OCI-LY1 (cell line): ENCODE data around the gene HNRNPA1.

Experiments used
- H2AFZ ChIP-seq: fragments of 200-600 bp; sonication (generic), shearing (Covaris generic); 2 replicates; pipeline ENCODE4 v1.6.0; 2014; ENCODE audit warnings: antibody characterized with exemption, mild to moderate bottlenecking, low read length
- H3F3A ChIP-seq: fragments of 200-600 bp; sonication (generic), shearing (Covaris generic); 2 replicates; pipeline ENCODE4 v1.6.0; 2014; ENCODE audit warnings: mild to moderate bottlenecking, antibody characterized with exemption, low read length, moderate library complexity; ENCODE audit not compliant: insufficient read depth
- H3K27ac ChIP-seq: fragments of 200-600 bp; sonication (generic); 2 replicates; pipeline ENCODE4 v1.5.1; 2014; ENCODE audit warnings: low read length, mixed run types, mild to moderate bottlenecking, low read depth; ENCODE audit not compliant: poor library complexity, severe bottlenecking
- H3K27me3 ChIP-seq: fragments of 200-600 bp; sonication (generic); 2 replicates; pipeline ENCODE4 v1.6.0; 2014; ENCODE audit warnings: antibody characterized with exemption, mild to moderate bottlenecking, low read length, moderate library complexity; ENCODE audit not compliant: insufficient read depth
- H3K36me3 ChIP-seq: fragments of 200-600 bp; sonication (generic); 2 replicates; pipeline ENCODE4 v1.6.1; 2014; ENCODE audit warnings: mild to moderate bottlenecking, antibody characterized with exemption, low read length, moderate library complexity, mixed read lengths; ENCODE audit not compliant: insufficient read depth
- H3K4me1 ChIP-seq: fragments of 200-600 bp; sonication (generic); 2 replicates; pipeline ENCODE4 v1.5.1; 2014; ENCODE audit warnings: mild to moderate bottlenecking, low read length, moderate library complexity; ENCODE audit not compliant: insufficient read depth, severe bottlenecking
- H3K4me2 ChIP-seq: fragments of 200-600 bp; sonication (generic), shearing (Covaris generic); 2 replicates; pipeline ENCODE4 v1.6.1; 2014; ENCODE audit warnings: low read length
- H3K4me3 ChIP-seq: fragments of 200-600 bp; sonication (generic); 2 replicates; pipeline ENCODE4 v1.5.1; 2014; ENCODE audit warnings: low read length, low read depth, mild to moderate bottlenecking, mixed read lengths; ENCODE audit not compliant: poor library complexity, severe bottlenecking
- H3K79me2 ChIP-seq: fragments of 200-600 bp; shearing (Covaris generic); 2 replicates; pipeline ENCODE4 v1.6.1; 2016; ENCODE audit warnings: mixed run types, low read length, mixed read lengths; ENCODE audit not compliant: insufficient read depth
- H3K9ac ChIP-seq: fragments of 200-600 bp; sonication (generic), shearing (Covaris generic); 2 replicates; pipeline ENCODE4 v1.6.1; 2014; ENCODE audit warnings: mild to moderate bottlenecking, low read length, mixed read lengths
- H3K9me2 ChIP-seq: fragments of 200-600 bp; sonication (generic), shearing (Covaris generic); 2 replicates; pipeline ENCODE4 v1.6.1; 2014; ENCODE audit warnings: low read depth, mild to moderate bottlenecking, low read length, mixed read lengths
- H3K9me3 ChIP-seq: fragments of 200-600 bp; shearing (Covaris generic); 2 replicates; pipeline ENCODE4 v1.6.1; 2014; ENCODE audit warnings: low read length, mixed read lengths
- H4K20me1 ChIP-seq: fragments of 200-600 bp; sonication (generic), shearing (Covaris generic); 2 replicates; pipeline ENCODE4 v1.6.0; 2016; ENCODE audit warnings: mild to moderate bottlenecking, low read length; ENCODE audit not compliant: insufficient read depth
- CTCF ChIP-seq: fragments of 200-600 bp; sonication (generic), shearing (Covaris generic); IDR thresholded peaks from 2 replicates; pipeline ENCODE4 v1.5.1; 2017; ENCODE audit warnings: mild to moderate bottlenecking, antibody characterized with exemption, low read length, moderate library complexity, mixed read lengths
- EZH2 ChIP-seq: fragments of 200-600 bp; sonication (generic), shearing (Covaris generic); IDR thresholded peaks from 2 replicates; pipeline ENCODE4 v1.8.0; 2017; ENCODE audit warnings: borderline replicate concordance, mixed run types, mild to moderate bottlenecking, antibody characterized with exemption, low read length, moderate library complexity, mixed read lengths

HNRNPA1 gene

GRCh38 chr12:54286042-54287030 lies 5.8 kb downstream of the HNRNPA1 start:
- H3K9me3 ChIP-seq, result no peaks in the 10 kb centered on the region
- H3K4me3 ChIP-seq, result no peak overlapping the region
- peaks cover 7% of the 10 kb centered on the region for H3K79me2 ChIP-seq
- H3F3A ChIP-seq, result peaks cover 38% of the 10 kb centered on the region
- H3K4me1 ChIP-seq, result peaks cover 58% of the 10 kb centered on the region
- no peaks in the 10 kb centered on the region for H4K20me1 ChIP-seq
- H3K36me3 ChIP-seq, result peaks cover 70% of the 10 kb centered on the region
- no peak overlapping the region for H2AFZ ChIP-seq
- TF ChIP-seq CTCF, result no peak
- no peak for TF ChIP-seq EZH2
- no peaks in the 10 kb centered on the region for H3K27me3 ChIP-seq
- no peak overlapping the region for H3K27ac ChIP-seq
- no peaks in the 10 kb centered on the region for H3K9me2 ChIP-seq
- no peak overlapping the region for H3K9ac ChIP-seq
- peak overlapping the region; percentile 23; the same call in 1 of the 2 replicates for H3K4me2 ChIP-seq

- Histone ChIP-seq H3K79me2 (no peaks in the 10 kb centered on the region), H3K4me2 (peak overlapping the region; percentile 10; the same call in 1 of the 2 replicates), H3K27me3 (no peaks in the 10 kb centered on the region), H3K9ac (no peak overlapping the region), H3K4me3 (no peak overlapping the region), H3K4me1 (peaks cover 47% of the 10 kb centered on the region), H3K27ac (peak overlapping the region; percentile 48), H3K9me2 (no peaks in the 10 kb centered on the region), H3K36me3 (peaks cover 59% of the 10 kb centered on the region), H3K9me3 (no peaks in the 10 kb centered on the region), H2AFZ (no peak overlapping the region), H3F3A (peaks cover 38% of the 10 kb centered on the region), H4K20me1 (no peaks in the 10 kb centered on the region)
- TF ChIP-seq CTCF, result no peak
- no peak for TF ChIP-seq EZH2
These were observed 7.0 kb downstream of the HNRNPA1 start for GRCh38 chr12:54287261-54288157.

GRCh38 chr12:54292083-54292930 lies 11.8 kb downstream of the HNRNPA1 start:
- Histone ChIP-seq H3K27ac (no peak overlapping the region), H2AFZ (no peak overlapping the region), H3K4me1 (peaks cover 10% of the 10 kb centered on the region), H4K20me1 (no peaks in the 10 kb centered on the region), H3K4me2 (no peak overlapping the region), H3K9me2 (no peaks in the 10 kb centered on the region), H3K9me3 (no peaks in the 10 kb centered on the region), H3K9ac (no peak overlapping the region), H3K27me3 (no peaks in the 10 kb centered on the region), H3K36me3 (peaks cover 11% of the 10 kb centered on the region), H3K79me2 (no peaks in the 10 kb centered on the region), H3F3A (peaks cover 16% of the 10 kb centered on the region; the same call in 1 of the 2 replicates), H3K4me3 (no peak overlapping the region)
- TF ChIP-seq CTCF (no peak), EZH2 (no peak)
